Amygdala (tissue), 56 donors: Measurements from ENCODE around the gene ERN2.

Source experiments
- DNase-seq, 56 donors: peaks; one replicate each; lab custom pipeline; 2025; lab: John Stamatoyannopoulos, UW

Gene ERN2

GRCh38 chr16:23690771-23691482 is 22.1 kb downstream of the ERN2 start:
- DNase-seq: no peak

DNA sequence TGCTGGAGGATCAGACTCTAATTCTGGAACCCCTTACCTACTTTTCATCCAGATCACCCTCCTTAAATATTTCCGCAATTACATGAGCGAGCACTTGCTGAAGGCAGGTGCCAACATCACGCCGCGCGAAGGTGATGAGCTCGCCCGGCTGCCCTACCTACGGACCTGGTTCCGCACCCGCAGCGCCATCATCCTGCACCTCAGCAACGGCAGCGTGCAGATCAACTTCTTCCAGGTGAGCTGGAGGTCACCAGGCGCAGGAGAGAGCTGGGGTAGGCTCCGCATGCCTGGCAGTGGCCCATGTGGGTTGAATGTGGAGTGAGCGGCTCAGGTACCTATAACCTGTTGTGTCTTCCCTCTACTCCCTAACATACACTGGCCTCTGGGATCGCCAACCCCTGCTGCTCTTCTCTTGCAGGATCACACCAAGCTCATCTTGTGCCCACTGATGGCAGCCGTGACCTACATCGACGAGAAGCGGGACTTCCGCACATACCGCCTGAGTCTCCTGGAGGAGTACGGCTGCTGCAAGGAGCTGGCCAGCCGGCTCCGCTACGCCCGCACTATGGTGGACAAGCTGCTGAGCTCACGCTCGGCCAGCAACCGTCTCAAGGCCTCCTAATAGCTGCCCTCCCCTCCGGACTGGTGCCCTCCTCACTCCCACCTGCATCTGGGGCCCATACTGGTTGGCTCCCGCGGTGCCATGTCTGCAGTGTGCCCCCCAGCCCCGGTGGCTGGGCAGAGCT is 23.4 kb downstream of the ERN2 start:
- DNase-seq: no peak

DNA sequence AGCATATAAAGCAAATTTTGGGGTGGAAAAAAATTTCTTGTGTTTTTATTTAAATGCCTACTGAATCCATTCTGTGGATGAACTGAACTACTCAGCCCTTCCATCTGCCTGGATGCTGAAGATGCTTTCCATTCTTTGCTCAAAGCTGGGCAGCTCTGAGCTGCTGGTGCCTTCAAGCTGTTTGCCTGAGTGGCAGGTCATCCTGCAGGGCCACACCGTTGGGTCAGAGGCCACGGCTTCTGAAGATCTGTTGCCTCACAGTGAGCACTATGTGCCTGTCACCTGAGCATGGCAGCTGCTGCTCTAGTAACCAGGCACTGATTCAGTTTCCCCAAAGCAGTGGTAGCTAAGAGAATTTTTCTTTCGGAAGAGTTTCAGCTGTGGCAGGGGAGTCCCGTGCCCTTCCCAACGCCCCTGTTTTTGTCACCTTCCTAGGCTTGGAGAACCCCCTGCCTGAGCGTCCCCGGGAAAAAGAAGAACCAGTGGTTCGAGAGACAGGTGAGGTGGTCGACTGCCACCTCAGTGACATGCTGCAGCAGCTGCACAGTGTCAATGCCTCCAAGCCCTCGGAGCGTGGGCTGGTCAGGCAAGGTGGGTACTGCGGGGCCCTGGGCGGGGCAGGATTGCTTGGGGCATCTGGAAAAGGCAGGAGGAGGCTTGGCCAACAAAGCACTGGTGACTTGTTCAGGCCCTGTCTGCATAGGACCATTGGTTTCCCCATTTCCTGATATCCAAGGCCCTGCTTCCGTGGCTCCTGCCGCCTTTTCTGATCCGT is 25.8 kb downstream of the ERN2 start:
- no peak for DNase-seq

DNA sequence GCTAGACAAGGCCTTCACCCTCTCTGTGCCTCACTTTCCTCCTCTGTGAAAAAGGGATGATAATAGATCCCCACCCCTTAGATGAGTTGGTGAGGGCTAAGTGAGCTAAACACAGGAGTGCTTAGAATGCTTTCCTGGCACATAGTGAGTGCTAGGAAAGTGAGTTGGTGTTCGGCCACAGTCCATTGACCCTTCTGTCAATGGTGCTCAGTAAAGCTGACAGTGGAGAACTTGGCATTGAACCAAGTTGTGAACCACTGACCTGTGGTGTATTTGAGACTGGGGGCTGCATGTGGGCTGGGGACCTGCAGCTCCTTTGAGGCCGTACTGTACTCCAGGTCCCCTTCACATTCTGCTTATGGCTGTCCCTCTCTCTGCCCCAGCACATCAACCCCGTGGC is 29.5 kb downstream of the ERN2 start:
- no peak for DNase-seq

DNA sequence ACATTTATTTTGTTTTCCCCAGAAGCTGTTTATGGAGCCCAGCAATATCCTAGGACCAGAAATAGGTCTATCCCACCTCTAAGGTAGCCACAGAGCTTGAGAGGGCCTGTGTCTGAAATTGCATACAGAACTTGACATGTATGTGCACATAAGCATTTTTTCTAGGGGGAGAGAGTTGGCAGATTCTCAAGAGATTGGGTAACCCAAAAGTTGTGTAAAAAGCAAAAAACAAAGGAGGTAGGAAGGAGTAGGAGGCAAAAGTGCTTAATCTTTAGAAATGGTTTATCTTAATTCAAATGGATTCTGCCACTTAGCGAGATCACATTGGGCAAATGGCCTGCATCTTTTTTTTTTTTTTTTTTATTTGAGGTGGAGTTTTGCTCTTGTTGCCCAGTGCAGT is 30.8 kb downstream of the ERN2 start:
- no peak for DNase-seq

DNA sequence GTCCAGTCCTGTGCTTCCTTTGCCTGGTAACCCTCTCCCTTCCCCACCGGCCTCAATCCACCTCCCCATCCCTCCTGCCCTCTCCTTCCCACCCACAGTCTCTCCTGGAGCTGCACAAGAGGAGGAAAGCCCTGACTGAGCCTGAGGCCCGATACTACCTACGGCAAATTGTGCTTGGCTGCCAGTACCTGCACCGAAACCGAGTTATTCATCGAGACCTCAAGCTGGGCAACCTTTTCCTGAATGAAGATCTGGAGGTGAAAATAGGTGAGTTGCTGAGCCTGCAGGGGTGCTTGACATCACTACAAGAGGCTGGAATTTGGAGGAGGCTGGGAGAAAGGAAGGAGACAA is 33.1 kb downstream of the ERN2 start:
- DNase-seq: no peak

DNA sequence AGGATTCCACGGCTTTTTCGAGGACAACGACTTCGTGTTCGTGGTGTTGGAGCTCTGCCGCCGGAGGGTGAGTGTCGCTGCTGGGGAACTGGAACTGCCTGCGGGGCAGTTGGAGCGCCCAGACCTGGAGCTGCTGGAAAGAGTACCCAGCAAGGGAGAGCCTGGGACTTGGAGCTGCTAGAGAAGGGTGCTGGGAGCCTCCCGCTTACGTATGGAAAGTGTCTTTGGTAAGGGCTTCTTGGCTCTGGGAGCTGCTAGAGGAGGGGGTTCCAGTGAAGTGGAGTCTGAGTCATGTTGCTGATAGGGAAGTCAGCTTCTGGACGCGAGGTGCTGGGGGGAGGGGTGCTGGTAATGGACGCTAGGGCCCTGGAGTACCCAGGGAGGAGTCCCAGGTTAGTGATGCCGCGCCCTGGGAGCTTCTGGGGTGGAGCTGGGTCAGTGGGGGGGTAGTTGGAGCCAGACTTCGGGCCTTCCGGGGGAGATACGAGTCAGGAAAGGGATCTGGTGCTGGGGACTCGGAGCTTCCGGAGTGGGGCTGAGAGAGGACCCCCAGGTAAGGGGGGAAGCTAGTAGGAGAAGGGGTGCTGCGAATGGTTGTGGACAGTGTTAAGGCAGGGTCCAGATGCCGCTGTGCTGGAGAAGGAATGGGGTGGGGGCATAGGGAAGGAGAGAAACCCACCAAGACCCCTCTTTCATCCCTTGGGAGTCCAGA is 33.6 kb downstream of the ERN2 start:
- DNase-seq: no peak

DNA sequence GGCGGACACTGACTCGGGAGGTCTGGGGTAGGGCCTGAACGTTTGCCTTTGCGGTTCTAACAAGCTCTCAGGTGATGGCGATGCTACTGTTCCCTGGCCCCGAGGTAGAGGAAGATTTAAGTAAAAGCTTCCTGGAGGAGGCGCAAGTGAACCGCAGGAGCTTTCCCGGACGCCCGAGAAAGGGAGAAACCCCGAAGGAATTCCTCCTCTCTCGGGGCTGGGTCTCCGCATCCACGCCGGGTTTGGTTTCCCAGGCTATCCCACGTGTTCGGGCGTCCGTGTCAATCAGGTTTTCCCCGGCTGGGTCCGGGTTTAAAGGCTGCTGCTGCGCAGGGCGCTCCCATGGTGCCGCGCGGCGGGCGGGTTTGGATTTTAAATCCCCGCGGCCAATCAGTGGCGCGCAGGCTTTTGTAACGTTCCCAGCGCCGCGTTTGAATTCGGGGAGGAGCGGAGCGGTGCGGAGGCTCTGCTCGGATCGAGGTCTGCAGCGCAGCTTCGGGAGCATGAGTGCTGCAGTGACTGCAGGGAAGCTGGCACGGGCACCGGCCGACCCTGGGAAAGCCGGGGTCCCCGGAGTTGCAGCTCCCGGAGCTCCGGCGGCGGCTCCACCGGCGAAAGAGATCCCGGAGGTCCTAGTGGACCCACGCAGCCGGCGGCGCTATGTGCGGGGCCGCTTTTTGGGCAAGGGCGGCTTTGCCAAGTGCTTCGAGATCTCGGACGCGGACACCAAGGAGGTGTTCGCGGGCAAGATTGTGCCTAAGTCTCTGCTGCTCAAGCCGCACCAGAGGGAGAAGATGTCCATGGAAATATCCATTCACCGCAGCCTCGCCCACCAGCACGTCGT is 34.4 kb downstream of the ERN2 start, which contains the start of gene PLK1:
TSS of gene PLK1 (plus strand) at position 460 of the 844 bp plus-strand sequence. CDS start at position 504, 44 bp downstream.
- DNase-seq: peak in 54 of 56 donors; percentile 9 to 79 (median 48)

- no peak for DNase-seq
Measured at GRCh38 chr16:23676924-23677480, 36.0 kb downstream of the ERN2 start.

DNA sequence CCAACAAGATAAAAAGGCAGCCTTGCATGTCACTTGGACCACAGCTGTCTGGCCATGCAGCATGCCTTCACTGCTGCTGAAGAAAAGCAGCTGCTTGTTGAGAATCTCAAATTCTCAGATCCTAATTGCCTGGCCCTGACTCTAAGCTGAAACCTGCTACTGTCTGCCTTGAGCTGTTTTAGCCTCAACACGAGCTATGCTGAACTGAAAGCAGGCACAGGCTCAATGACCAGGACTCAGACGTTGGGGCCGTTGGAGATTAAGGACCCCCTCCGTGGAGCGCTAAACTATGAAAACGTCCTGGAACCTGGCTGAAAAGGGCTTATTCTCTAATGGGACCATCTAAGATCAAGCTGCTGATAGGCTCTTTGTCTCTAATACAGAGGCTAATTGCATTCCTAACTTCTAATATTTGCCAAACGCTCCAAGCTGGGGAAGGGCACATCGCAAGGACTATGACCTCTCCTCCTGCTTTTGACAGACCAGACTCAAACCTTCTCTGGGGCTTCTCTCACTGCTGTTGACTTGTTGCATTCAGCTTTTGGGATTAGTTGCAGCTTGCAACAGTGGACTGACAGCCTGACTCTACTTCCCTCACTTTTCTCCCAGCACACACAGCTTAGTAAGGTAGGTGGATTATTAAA is 38.9 kb downstream of the ERN2 start:
- no peak for DNase-seq

- DNase-seq: no peak
Measured at GRCh38 chr16:23670137-23670776, 42.8 kb downstream of the ERN2 start.

DNA sequence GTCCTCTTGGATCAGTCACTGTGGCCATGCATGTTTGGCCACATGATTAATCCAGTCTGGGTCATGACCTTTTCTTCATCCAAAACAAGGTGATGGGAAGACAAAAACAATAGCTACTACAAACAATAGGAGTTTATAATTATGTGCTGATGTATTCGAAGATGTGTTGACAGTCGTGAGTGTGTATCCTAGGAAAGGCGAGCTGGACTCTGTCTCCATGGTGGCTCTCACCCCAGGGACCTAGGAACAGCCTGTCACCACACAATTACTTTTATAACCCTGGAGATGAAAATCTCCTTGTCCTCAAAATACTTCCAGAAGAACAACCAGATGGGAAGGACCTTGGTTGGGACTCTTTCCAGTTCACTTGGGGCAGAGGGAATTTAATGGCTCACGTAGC is 44.1 kb downstream of the ERN2 start:
- DNase-seq: no peak

- DNase-seq: no peak
Measured at GRCh38 chr16:23668225-23668624, 44.8 kb downstream of the ERN2 start.

GRCh38 chr16:23667355-23667659 is 45.7 kb downstream of the ERN2 start:
- no peak for DNase-seq

DNA sequence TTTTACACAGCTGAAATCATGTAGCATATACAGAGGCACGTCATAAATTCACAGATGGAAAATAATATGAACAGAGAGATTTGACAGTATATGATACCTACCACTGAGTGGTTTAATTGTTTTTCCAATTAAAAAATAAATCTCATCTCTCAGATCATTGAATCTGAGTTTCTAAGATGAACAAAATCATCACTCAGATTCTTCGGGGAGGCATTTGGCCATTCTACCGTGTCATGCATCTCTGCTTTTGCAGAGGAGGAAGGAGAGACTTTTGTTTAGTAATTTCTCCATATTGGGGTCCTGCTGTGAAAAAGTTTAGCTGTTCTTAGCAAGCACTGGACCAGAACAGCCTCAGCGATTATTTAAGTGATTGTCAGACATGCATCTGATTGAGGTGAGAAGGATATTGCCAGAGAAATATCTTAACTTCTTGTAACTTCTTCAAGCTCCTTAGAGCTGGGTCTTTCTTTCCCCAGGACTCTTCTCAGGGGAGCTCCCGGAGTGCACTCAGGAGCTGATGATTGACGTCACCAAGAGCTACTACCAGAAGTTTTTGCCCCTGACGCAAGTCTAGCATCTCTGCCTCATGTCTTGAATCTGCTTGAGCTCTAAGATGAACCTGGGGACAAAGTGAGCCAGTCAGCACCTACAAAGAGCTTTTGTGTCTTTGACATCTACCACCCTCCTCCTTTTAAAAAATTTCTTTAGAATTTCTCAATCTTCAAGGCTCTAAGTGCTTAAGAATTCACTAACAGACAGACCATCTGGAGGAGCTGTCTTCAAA is 46.3 kb downstream of the ERN2 start:
- no peak for DNase-seq

- no peak for DNase-seq
Measured at GRCh38 chr16:23663918-23664317, 49.1 kb downstream of the ERN2 start.

- DNase-seq: no peak
Measured at GRCh38 chr16:23651943-23652468, 61.0 kb downstream of the ERN2 start.
